Measurements from ENCODE around the gene SAMD1. TPM values are rescaled to one million over a fixed set of nuclear protein-coding genes. Genes with fewer than 3 reads are reported as not detected.

SAMD1 gene
- total and polyA plus RNA-seq, 9 of the 15 experiments (the other 6 are each of a cell fraction or from before 2014, with no cell fraction given): 2.9 to 96.0 (median 43.5) TPM

DNA sequence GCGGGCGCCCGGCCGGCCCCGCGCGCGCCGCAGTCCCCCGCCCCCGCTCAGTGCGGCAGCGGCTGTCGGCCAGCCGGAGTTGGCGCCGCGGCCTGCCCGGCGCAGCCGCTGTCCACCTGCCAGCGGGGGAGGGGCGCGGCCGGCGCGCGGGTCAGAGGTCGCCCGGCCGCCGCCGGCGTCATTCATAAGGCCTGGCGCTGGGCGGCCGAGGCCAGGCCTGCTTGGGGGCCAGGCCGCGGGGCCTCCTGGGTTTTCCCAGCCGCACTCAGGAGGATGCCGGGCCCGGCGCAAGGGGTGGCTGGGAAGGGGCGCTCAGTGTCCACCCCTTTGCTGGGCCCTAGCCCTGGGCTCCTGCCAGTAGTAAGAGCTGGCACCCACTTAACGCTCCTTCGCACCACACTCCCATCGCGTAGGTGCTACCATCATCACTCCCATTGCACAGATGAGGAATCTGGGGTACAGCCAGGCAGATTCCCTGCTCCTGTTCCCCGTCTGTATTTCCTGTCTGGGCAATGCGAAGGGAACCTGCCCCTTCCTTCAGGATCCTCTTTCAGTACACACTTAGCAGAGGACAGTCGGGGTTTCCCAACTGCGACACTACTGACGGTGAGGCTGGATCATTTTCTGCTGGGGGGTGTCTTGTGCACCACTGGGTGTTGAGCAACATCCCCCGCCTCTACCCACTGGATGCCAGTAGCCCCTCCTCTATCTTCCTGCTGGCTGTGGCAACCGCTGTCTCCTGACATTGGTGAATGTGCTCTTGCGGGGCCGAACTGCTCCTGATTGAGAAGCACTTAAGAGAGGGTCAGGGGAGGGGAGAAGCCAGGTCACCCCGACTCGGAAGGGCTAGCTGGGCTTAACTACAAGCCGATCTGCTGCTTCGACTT lies 27.9 kb upstream of the SAMD1 start (continued):
- TF ChIP-seq GATAD2B (IDR thresholded peaks at IDR 0.05; ENCODE audit: borderline replicate concordance) (peak; percentile 74), NFATC3 (IDR thresholded peaks at IDR 0.05) (no peak), L3MBTL2 (IDR thresholded peaks at IDR 0.05) (peak; percentile 81), NFE2L1 (tag; IDR thresholded peaks at IDR 0.05; ENCODE audit: borderline replicate concordance, low read depth) (no peak), GATA2 (CRISPR knock-in tag; IDR thresholded peaks at IDR 0.05) (no peak), LARP7 (IDR thresholded peaks at IDR 0.05) (no peak), ZNF347 (CRISPR knock-in tag; IDR thresholded peaks at IDR 0.05; ENCODE audit: low read depth) (no peak), RBM39 (optimal IDR thresholded peaks at IDR 0.05; ENCODE audit: low read depth, low read length) (no peak), MYBL2 (IDR thresholded peaks at IDR 0.05; ENCODE audit: low read depth) (no peak), MYBL2 (CRISPR knock-in tag; IDR thresholded peaks at IDR 0.05; ENCODE audit: borderline replicate concordance) (no peak), JUNB (CRISPR knock-in tag; conservative IDR thresholded peaks at IDR 0.05) (no peak), HOXB6 (CRISPR knock-in tag; IDR thresholded peaks at IDR 0.05; ENCODE audit: borderline replicate concordance) (no peak), KDM1A (IDR thresholded peaks at IDR 0.05) (no peak), ZFPM2 (CRISPR knock-in tag; IDR thresholded peaks at IDR 0.05) (no peak), FOXK2 (conservative IDR thresholded peaks at IDR 0.05 in 1 of 2, IDR thresholded peaks at IDR 0.05 in 1 of 2; ENCODE audit: low read depth in 2 of 2) (no peak)
- TF ChIP-seq, protein P1, sequence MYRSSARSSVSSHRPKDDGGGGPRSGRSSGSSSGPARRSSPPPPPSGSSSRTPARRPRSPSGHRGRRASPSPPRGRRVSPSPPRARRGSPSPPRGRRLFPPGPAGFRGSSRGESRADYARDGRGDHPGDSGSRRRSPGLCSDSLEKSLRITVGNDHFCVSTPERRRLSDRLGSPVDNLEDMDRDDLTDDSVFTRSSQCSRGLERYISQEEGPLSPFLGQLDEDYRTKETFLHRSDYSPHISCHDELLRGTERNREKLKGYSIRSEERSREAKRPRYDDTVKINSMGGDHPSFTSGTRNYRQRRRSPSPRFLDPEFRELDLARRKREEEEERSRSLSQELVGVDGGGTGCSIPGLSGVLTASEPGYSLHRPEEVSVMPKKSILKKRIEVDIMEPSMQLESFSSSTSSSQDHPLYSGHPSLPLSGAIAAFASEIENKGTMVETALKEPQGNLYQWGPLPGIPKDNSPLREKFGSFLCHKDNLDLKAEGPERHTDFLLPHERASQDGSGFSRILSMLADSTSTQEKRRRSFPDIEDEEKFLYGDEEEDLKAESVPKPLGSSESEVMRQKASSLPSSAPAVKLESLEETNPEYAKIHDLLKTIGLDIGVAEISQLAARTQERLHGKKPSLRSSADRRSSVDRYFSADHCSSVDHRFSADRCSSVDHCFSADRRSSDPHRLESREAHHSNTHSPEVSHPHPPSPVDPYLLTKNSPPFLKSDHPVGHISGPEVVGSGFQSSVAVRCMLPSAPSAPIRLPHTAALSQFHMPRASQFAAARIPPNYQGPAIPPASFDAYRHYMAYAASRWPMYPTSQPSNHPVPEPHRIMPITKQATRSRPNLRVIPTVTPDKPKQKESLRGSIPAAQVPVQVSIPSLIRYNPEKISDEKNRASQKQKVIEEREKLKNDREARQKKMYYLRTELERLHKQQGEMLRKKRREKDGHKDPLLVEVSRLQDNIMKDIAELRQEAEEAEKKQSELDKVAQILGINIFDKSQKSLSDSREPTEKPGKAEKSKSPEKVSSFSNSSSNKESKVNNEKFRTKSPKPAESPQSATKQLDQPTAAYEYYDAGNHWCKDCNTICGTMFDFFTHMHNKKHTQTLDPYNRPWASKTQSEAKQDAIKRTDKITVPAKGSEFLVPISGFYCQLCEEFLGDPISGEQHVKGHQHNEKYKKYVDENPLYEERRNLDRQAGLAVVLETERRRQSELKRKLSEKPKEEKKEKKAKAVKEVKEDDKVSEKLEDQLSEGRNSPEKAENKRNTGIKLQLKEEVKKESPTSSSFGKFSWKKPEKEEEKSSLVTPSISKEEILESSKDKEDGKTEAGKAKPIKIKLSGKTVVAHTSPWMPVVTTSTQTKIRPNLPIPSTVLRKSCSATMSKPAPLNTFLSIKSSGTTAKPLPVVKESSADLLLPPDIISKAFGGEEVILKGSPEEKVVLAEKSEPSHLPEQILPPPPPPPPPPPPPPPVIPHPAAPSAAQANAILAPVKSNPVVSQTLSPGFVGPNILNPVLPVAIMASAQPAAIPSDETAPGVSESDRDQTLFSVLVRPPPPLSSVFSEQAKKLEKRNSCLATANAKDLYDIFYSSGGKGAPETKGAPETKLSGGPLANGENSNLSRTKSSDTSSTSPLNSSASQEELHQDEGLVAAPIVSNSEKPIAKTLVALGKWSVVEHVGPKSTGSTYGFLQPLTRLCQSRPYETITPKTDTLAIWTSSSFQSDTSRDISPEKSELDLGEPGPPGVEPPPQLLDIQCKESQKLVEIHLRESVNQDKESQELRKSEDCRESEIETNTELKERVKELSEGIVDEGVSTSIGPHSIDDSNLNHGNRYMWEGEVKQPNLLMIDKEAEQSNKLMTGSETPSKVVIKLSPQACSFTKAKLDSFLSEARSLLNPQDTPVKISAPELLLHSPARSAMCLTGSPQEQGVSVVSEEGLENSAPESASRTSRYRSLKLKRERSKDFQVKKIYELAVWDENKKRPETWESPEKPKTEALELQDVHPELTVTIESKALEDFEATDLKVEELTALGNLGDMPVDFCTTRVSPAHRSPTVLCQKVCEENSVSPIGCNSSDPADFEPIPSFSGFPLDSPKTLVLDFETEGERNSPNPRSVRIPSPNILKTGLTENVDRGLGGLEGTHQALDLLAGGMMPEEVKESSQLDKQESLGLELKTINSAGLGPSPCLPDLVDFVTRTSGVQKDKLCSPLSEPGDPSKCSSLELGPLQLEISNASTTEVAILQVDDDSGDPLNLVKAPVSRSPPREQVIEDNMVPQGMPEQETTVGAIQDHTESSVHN (IDR thresholded peaks at IDR 0.05; ENCODE audit: borderline replicate concordance in 1 of 2, low read depth in 1 of 2): no peak
- TF ChIP-seq, protein P2, sequence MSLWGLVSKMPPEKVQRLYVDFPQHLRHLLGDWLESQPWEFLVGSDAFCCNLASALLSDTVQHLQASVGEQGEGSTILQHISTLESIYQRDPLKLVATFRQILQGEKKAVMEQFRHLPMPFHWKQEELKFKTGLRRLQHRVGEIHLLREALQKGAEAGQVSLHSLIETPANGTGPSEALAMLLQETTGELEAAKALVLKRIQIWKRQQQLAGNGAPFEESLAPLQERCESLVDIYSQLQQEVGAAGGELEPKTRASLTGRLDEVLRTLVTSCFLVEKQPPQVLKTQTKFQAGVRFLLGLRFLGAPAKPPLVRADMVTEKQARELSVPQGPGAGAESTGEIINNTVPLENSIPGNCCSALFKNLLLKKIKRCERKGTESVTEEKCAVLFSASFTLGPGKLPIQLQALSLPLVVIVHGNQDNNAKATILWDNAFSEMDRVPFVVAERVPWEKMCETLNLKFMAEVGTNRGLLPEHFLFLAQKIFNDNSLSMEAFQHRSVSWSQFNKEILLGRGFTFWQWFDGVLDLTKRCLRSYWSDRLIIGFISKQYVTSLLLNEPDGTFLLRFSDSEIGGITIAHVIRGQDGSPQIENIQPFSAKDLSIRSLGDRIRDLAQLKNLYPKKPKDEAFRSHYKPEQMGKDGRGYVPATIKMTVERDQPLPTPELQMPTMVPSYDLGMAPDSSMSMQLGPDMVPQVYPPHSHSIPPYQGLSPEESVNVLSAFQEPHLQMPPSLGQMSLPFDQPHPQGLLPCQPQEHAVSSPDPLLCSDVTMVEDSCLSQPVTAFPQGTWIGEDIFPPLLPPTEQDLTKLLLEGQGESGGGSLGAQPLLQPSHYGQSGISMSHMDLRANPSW (CRISPR knock-in tag; IDR thresholded peaks at IDR 0.05): no peak
